Measurements from ENCODE around the gene GBF1.

The GBF1 gene

DNA sequence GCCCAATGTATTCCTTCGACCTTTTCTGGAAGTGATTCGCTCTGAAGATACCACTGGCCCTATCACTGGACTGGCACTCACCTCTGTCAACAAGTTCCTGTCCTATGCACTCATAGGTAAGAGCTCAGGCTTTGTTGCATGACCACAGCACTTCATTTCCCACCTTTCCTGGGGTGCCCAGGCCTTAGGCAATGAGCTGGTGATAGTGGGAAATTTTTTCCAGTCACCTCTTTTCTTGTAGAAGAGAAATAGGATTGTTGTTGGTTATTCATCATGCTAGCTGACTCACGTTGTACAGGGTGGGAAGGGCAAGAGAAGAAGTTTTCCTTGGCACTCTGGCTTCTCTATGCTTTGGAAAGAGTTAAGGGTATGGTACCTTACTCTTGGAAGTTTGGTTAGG is 98.7 kb downstream of the GBF1 start:
- TF ChIP-seq, protein P1, sequence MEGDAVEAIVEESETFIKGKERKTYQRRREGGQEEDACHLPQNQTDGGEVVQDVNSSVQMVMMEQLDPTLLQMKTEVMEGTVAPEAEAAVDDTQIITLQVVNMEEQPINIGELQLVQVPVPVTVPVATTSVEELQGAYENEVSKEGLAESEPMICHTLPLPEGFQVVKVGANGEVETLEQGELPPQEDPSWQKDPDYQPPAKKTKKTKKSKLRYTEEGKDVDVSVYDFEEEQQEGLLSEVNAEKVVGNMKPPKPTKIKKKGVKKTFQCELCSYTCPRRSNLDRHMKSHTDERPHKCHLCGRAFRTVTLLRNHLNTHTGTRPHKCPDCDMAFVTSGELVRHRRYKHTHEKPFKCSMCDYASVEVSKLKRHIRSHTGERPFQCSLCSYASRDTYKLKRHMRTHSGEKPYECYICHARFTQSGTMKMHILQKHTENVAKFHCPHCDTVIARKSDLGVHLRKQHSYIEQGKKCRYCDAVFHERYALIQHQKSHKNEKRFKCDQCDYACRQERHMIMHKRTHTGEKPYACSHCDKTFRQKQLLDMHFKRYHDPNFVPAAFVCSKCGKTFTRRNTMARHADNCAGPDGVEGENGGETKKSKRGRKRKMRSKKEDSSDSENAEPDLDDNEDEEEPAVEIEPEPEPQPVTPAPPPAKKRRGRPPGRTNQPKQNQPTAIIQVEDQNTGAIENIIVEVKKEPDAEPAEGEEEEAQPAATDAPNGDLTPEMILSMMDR (IDR thresholded peaks at IDR 0.05), result no peak

DNA sequence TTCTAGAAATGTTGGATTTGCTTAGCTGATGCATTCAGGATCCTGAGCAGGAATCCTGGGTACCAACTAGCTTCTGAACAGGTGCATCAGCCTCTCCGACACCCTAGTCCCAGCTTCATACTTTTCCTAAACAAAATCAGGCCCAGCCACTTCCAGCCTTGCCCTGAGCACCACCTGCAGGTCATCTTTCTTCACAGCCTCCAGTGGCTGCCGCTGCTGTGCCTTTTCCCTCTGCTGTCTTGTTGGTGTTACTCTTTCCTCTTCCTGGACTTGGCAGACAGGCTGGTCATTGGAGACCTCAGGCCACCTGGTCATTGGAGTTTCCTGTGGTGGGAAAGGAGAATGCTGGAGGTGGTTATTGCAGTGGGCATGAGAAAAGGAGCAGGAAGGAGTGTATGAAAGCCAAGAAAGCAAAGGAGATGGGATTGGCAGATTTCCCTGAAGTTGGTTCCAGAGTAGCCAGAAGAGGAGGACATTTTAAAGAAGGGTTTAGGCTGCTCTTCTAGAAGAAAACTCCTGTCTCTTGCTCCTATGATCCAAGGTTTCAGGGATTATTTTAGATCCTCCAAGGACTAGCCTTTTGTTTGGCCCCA is 102.0 kb downstream of the GBF1 start:
- TF ChIP-seq, protein P1 (IDR thresholded peaks at IDR 0.05), result peak; percentile 69

DNA sequence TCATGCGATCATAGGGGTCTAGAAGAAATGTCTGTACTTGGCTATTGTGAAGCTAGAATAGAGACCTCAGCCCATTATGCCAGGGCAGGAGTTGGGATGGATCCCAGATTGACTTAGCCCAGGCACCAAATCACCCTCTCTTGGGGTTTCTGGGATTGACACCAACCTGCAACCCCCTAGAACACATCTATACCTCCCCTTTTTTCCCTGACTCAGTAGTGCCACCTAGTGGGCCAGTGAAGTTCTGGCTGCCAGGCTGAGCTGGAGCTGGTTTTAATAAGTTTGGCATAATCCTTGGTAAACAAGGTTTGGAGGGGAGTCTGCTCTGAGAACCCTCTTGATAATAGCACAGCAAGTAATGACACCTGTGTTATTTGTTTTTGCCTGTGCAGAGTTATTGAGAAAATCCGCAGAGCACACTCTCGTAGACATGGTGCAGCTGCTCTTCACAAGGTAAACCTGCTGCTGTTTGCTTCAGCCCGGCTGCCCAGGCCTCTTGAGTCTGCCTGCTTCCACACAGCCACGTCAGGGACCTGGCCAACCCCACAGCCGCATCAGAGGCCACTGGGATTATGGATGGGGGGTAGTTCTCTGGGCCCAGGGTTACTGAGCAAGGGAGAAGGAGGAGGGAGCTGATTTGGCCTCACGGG is 106.9 kb downstream of the GBF1 start:
- TF ChIP-seq, protein P1 (IDR thresholded peaks at IDR 0.05), result peak; percentile 97

DNA sequence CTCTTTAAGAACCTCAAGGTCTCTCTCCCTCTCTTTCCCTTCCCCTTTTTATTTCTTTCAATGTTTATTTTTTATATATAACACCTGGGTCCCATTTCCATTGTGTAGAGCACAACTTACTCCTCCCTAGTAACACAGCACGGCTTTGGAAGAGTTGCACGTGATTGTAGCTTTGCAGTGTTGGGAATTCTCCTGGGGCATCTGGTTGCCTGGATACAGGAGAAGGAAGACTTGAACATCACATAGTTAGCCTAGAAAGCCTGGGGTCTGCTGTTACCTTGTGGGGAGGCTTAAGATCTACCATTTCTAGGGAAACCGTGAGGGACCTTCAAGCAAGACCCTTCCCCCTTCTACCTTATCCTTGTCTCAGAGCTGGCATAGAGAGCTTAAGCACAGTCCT is 109.1 kb downstream of the GBF1 start:
- TF ChIP-seq, protein P1 (IDR thresholded peaks at IDR 0.05), result no peak

DNA sequence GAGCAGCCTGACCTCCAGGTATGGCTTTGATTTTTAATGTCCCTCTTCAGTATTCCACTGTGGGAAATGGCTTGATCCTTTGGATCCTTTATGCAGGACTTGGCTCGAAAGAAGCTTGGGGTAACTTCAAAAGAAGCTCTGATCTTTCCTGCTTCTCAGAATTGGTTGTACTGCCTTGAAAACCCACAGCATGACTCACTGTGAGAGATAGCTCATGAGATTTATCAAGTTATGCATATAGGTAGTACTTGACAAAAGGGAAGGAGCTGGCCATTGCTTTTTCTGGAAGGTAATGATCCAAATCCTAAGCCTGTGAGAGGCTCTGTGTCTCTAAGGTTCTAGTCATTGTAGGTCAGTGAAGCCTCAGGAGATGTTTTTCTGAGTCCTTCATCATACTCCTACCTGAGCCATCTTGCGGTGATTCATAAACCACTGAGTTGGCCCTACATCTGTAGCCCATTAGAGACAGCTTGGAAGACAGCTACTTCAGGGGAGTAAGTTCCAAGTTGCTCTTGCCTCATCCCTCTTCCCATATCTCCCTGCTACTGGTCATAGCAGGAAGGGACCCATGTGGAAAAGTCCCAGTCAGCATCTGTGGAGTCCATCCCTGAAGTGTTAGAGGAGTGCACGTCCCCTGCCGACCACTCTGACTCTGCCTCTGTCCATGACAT is 113.5 kb downstream of the GBF1 start:
- TF ChIP-seq, protein P1 (IDR thresholded peaks at IDR 0.05), result no peak

DNA sequence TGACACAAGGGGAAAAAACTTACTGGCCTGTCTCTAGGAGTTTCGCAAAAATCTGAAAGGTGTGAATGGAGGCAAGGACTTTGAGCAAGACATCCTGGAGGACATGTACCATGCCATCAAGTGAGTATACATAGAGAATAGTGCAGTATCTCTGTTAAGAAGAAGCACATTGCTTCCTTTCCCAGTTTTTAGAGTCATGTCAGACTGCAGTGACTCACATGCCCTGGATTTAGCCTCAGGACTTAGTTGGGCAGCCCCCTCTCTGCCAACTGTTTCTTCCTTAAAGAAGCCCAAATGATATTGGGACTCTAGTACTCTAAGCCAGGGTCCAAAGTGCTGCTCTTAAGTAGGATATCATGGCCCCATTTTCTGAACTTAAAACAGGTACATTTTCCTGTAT is 122.1 kb downstream of the GBF1 start:
- TF ChIP-seq, protein P1 (IDR thresholded peaks at IDR 0.05), result no peak

DNA sequence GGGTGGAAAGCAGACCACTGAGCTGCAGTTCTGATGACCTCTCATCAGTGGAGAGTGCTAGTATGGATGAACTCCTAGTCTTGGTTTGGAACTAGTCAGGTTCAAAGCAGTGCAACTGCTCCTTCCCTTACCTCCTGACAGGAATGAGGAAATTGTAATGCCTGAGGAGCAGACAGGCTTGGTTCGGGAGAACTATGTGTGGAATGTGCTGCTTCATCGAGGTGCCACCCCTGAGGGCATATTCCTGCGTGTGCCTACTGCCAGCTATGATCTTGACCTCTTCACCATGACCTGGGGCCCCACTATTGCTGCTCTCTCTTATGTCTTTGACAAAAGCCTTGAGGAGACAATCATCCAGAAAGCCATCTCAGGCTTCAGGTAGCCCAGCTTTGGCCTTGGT is 122.7 kb downstream of the GBF1 start:
- TF ChIP-seq, protein P1 (IDR thresholded peaks at IDR 0.05), result no peak
